ENCODE results near the gene CD248. TPM values are rescaled to one million over a fixed set of nuclear protein-coding genes. Genes with fewer than 3 reads are reported as not detected.
"Not testable (repeated sequence)": the region's sequence is repeated elsewhere in the genome, so short reads cannot be mapped to it uniquely, and the experiment has no call there.

Gene CD248
- total and polyA plus RNA-seq, 3 donors from 2014 or later: 3.9 to 35.5 (median 6.4) TPM

DNA sequence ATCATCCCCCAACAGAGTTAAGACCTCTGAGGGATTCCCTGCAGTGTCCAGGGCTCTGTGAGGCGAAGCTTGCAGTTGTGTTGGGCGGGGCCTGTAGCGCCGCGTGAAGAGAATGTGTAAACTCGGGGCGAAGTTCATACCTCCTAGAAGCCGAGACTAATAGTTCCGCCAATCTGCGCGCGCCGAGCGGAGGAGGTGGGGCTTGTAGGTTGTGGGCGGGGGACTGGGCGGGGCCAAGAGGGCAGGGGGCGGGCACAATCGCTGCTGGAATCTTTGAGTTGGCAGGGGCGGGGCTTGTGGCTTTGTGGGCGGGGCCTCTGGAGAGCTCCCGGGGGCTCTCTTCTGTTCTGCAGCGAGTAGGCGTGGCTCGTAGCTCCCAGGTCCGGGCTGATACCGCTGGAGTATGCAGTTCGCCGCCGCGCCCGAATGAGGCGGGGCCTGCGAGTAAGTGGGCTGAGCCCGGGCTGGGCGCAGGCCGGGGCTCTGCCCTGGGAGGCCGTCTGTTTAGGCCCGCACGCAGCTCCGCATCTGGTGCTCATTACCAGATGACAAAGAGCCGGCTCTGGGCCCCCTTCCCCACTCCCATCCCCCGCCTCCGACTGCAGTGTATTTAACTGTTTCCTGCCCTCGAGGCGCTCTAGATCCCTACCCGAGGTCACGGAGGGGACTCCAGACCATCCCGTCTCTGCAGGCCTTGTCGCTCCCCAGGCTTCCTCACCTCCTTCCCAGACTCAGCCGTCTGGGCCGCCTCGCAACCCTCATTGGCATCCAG lies 4.1 kb downstream of the CD248 start:
- intact Hi-C loops (cut with DNase I; ENCODE audit: low total_unique reads): no loop called here
- H3K4me1 ChIP-seq: peaks cover 17% of the 10 kb centered on the region
- 2 to 3% methylated on average over 37 to 52 of the region's 52 CpGs for WGBS, 2 donors

DNA sequence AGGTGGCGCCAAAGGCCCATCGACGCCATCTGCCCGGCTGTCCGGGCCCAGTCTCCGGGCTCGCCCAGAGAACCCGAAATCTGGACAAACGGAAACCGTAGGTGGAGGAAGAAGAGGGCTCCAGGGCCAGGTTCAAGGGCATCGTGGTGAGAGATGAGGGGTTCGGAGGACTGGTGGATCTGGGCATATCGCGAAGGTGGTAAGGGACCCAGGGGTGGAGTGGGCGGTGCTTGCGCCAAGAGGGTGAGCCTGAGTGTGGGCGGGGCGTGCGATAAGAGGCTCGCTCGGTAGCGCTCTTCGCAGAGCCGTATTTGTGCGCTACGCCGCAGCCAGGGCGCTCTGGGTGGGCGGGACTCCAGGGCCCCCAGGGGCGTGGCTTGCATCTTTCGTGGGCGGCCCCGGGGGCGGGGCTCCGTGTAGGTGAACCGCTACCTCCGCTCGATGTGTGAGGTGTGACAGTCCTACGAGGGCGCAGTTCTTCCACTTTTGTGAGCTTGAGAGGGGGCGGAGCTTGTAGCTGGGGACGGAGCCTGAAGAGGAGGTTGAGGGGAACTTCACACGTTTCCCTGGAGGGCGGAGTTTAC lies 4.8 kb downstream of the CD248 start:
- intact Hi-C loops (cut with DNase I; ENCODE audit: low total_unique reads): no loop called here
- Histone ChIP-seq H3K4me1 (peaks cover 11% of the 10 kb centered on the region), H3K27ac (peak overlapping the region; percentile 65 to 79), H3K4me3 (peak overlapping the region; percentile 39 to 53), H3K36me3 (ENCODE audit: low read depth, missing control alignments) (no peaks in the 10 kb centered on the region), H3K27me3 (no peaks in the 10 kb centered on the region), H3K9me3 (no peaks in the 10 kb centered on the region)
- TF ChIP-seq, protein P1, sequence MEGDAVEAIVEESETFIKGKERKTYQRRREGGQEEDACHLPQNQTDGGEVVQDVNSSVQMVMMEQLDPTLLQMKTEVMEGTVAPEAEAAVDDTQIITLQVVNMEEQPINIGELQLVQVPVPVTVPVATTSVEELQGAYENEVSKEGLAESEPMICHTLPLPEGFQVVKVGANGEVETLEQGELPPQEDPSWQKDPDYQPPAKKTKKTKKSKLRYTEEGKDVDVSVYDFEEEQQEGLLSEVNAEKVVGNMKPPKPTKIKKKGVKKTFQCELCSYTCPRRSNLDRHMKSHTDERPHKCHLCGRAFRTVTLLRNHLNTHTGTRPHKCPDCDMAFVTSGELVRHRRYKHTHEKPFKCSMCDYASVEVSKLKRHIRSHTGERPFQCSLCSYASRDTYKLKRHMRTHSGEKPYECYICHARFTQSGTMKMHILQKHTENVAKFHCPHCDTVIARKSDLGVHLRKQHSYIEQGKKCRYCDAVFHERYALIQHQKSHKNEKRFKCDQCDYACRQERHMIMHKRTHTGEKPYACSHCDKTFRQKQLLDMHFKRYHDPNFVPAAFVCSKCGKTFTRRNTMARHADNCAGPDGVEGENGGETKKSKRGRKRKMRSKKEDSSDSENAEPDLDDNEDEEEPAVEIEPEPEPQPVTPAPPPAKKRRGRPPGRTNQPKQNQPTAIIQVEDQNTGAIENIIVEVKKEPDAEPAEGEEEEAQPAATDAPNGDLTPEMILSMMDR (IDR thresholded peaks at IDR 0.05): peak in 1 of 3 experiments; percentile 70
- peak; percentile 14 for TF ChIP-seq POLR2A (IDR thresholded peaks at IDR 0.05)
- DNase-seq: peak; percentile 95
- 0 to 1% methylated on average over 28 to 38 of the region's 44 CpGs for WGBS, 2 donors

More for the DNA sequence above, 4.1 kb downstream of the CD248 start:
- H3K36me3 ChIP-seq (ENCODE audit: low read depth, missing control alignments): no peaks in the 10 kb centered on the region
- TF ChIP-seq POLR2A (IDR thresholded peaks at IDR 0.05): no peak
- TF ChIP-seq, protein P1 (IDR thresholded peaks at IDR 0.05): no peak
- H3K9me3 ChIP-seq: no peaks in the 10 kb centered on the region
- no peaks in the 10 kb centered on the region for H3K27me3 ChIP-seq
- H3K4me3 ChIP-seq: peak overlapping the region; percentile 39 to 53
- peak overlapping the region; percentile 65 to 79 for H3K27ac ChIP-seq
- DNase-seq: peak; percentile 98

DNA sequence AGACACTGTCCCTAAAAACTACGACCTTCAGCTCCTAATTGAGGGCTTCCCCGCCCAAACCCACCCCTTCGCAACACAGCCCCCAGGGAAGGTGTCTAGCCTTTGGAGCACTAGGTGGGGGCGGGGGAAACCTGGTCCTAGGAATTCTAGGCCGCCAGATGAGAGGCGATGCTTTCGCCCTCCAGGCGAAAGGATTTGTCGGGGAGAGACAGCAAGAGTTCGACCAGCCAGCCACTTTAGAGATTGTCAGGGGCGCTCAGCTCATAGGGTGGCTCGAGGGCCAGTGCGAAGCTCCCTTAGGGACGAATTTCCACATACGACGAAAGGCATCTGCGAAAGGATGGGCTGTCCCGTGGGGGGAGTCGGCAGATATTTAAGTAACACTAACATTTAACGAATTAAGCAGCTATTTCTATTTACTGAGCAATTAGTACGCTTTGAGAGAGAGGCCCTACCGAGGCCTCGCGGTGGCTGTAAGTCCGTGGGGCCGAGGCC lies 5.3 kb downstream of the CD248 start:
- intact Hi-C loops (cut with DNase I; ENCODE audit: low total_unique reads): no loop called here
- Histone ChIP-seq H3K4me3 (peak overlapping the region; percentile 39 to 53), H3K4me1 (peaks cover 11% of the 10 kb centered on the region), H3K9me3 (no peaks in the 10 kb centered on the region), H3K27ac (peak overlapping the region; percentile 65 to 79), H3K36me3 (ENCODE audit: low read depth, missing control alignments) (no peaks in the 10 kb centered on the region), H3K27me3 (no peaks in the 10 kb centered on the region)
- no peak for DNase-seq
- TF ChIP-seq, protein P1 (IDR thresholded peaks at IDR 0.05): peak in 2 of 3 experiments; percentile 54 to 79
- no peak for TF ChIP-seq POLR2A (IDR thresholded peaks at IDR 0.05)
- WGBS, 2 donors: 16 to 23% methylated on average over 17 to 26 of the region's 26 CpGs

DNA sequence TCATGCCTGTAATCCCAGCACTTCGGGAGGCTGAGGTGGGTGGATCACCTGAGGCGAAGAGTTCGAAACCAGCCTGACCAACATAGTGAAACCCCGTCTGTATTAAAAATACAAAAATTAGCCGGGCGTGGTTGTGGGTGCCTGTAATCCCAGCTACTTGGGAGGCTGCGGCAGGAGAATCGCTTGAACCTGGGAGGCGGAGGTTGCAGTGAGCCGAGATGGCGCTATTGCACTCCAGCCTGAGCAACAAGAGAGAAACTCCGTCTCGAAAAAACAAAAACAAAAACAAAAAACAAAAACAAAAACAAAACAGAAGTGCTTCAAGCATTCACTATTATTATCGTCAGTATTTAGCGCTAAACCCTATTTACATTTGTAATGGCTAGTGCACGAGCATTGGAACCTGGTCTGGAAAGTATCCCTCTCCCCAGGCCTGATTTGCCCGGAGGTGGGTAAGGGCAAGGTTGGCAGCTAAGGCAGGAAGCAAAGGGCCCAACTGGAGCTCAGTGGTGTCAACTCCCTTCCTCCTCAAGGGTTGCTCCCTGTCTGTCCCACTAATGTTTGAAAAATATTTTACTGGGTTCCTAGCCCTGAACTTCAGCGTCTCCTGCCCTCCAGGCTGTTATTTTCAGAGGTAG lies 5.9 kb downstream of the CD248 start:
- DNase-seq; H3K27ac ChIP-seq; H3K4me3 ChIP-seq; H3K9me3 ChIP-seq; H3K36me3 ChIP-seq (ENCODE audit: low read depth, missing control alignments); H3K27me3 ChIP-seq; intact Hi-C loops (cut with DNase I; ENCODE audit: low total_unique reads): not testable (repeated sequence)
- peaks cover 11% of the 10 kb centered on the region for H3K4me1 ChIP-seq
- 48 to 72% methylated on average over 18 of the region's 18 CpGs for WGBS, 2 donors

DNA sequence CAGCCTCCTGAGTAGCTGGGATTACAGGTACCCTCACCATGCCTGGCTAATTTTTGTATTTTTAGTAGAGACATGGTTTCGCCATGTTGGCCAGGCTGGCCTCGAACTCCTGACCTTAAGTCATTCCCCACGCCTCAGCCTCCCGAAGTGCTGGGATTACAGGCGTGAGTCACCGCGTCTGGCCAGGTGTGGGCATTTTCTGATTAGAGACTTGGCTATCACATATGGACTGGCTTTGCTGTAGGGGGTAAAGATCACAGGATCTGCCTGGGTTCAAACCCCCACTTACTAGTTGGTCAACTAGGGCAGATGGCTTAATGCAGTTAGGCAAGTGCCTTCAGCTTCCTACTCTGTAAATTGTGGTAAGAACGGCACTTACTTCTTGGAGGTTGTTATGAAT lies 6.5 kb downstream of the CD248 start:
- Histone ChIP-seq H3K27ac (no peak overlapping the region), H3K4me1 (peaks cover 11% of the 10 kb centered on the region), H3K9me3 (no peaks in the 10 kb centered on the region), H3K36me3 (ENCODE audit: low read depth, missing control alignments) (no peaks in the 10 kb centered on the region), H3K4me3 (no peak overlapping the region), H3K27me3 (no peaks in the 10 kb centered on the region)
- no peak for DNase-seq
- no peak for TF ChIP-seq POLR2A (IDR thresholded peaks at IDR 0.05)
- TF ChIP-seq, protein P1 (IDR thresholded peaks at IDR 0.05): no peak
- intact Hi-C loops (cut with DNase I; ENCODE audit: low total_unique reads): no loop called here
- WGBS, 2 donors: 75 to 87% methylated on average over 8 of the region's 8 CpGs

Measured in testis (tissue), 3 donors.